Endothelial cell of umbilical vein (primary cell): ENCODE results near the gene LPAR3.

ENCODE experiments used
- CTCF ChIP-seq, 2 donors: IDR thresholded peaks; 1 replicate in 1 of 2; 2 replicates in 1 of 2; pipeline ENCODE4 v1.5.1; 2011; ENCODE audit warnings: low read length in 2 of 2, mild to moderate bottlenecking in 2 of 2, moderate library complexity in 2 of 2, control low read depth in 1 of 2, inconsistent platforms in 1 of 2, low read depth in 1 of 2; ENCODE audit not compliant: insufficient read depth in 1 of 2; ENCODE audit errors: extremely low read depth in 1 of 2
- EZH2 ChIP-seq: IDR thresholded peaks from 2 replicates; pipeline ENCODE4 v1.6.1; 2012; ENCODE audit warnings: borderline replicate concordance, low read depth, mild to moderate bottlenecking, moderate library complexity, low read length, inconsistent platforms; ENCODE audit not compliant: severe bottlenecking
- FOS ChIP-seq: IDR thresholded peaks from 2 replicates; pipeline ENCODE4 v1.6.1; 2011; ENCODE audit warnings: mild to moderate bottlenecking, low read length, moderate library complexity, borderline replicate concordance; ENCODE audit not compliant: insufficient read depth
- GATA2 ChIP-seq: IDR thresholded peaks from 2 replicates; pipeline ENCODE4 v1.7.0; 2011; ENCODE audit warnings: low read depth, mild to moderate bottlenecking, moderate library complexity, mixed read lengths, low read length; ENCODE audit not compliant: insufficient read length, insufficient read depth
- JUN ChIP-seq: IDR thresholded peaks from 2 replicates; pipeline ENCODE4 v1.6.1; 2011; ENCODE audit warnings: borderline replicate concordance, low read depth; ENCODE audit not compliant: insufficient read length, insufficient read depth
- MAX ChIP-seq: IDR thresholded peaks from 2 replicates; pipeline ENCODE4 v1.6.1; 2011; ENCODE audit not compliant: insufficient read depth, insufficient read length
- MYC ChIP-seq: IDR thresholded peaks from one replicate; pipeline ENCODE4 v1.6.1; 2011; ENCODE audit warnings: mild to moderate bottlenecking, low read depth, low read length
- POLR2A ChIP-seq: IDR thresholded peaks from 2 replicates; pipeline ENCODE4 v1.6.1; 2012; ENCODE audit warnings: low read depth, mild to moderate bottlenecking, control low read depth, low read length
- POLR2AphosphoS5 ChIP-seq: IDR thresholded peaks from 2 replicates; pipeline ENCODE4 v1.6.1; 2012; ENCODE audit warnings: low read depth, mild to moderate bottlenecking, control low read depth, low read length, moderate library complexity; ENCODE audit not compliant: insufficient read depth

- no peak for TF ChIP-seq POLR2A
- peak; percentile 83 to 87 for TF ChIP-seq CTCF (IDR thresholded peaks at IDR 0.05; ENCODE audit: extremely low read depth in 1 of 2, insufficient read depth in 1 of 2, low read depth in 1 of 2, low read length in 2 of 2)
- TF ChIP-seq EZH2 = no peak
- no peak for TF ChIP-seq POLR2AphosphoS5
- no peak for TF ChIP-seq FOS
- TF ChIP-seq MYC = no peak
- no peak for TF ChIP-seq GATA2
- no peak for TF ChIP-seq MAX
- TF ChIP-seq JUN = no peak
Measured at GRCh38 chr1:84772428-84772943, 120.5 kb downstream of the LPAR3 start.
